ENCODE data around the gene AGBL1.

DNA sequence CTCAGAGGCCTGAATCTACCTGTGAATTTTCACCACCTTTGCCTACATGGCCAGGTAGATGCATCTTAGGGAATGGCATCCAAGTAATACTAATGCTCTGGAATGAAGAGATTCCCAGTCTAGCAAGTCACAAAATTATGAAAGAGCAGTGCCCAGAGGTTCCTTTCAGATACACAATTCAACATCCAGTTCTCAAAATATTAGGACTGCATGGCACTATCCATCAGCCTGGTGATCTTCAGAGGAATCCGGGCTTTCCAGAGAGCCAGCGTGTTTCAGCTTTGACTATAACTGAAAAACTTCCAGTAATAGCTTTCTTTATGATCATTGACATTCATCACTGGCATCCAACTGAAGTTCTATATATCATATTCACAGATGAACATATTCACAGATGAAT is 849.8 kb downstream of the AGBL1 start:
- TF ChIP-seq CTCF (IDR thresholded peaks at IDR 0.05): no peak
- TF ChIP-seq POLR2A (IDR thresholded peaks at IDR 0.05): no peak

Data from heart left ventricle (tissue), 13 donors.